HG03064 (cell line): ENCODE data around the gene HOXA5.

Experiments used
- ATAC-seq: cut with Tn5 transposase; IDR thresholded peaks from one replicate; pipeline ENCODE4 v1.9.1; 2021; ENCODE audit warnings: low read depth; ENCODE audit not compliant: unreplicated experiment

HOXA5 gene

DNA sequence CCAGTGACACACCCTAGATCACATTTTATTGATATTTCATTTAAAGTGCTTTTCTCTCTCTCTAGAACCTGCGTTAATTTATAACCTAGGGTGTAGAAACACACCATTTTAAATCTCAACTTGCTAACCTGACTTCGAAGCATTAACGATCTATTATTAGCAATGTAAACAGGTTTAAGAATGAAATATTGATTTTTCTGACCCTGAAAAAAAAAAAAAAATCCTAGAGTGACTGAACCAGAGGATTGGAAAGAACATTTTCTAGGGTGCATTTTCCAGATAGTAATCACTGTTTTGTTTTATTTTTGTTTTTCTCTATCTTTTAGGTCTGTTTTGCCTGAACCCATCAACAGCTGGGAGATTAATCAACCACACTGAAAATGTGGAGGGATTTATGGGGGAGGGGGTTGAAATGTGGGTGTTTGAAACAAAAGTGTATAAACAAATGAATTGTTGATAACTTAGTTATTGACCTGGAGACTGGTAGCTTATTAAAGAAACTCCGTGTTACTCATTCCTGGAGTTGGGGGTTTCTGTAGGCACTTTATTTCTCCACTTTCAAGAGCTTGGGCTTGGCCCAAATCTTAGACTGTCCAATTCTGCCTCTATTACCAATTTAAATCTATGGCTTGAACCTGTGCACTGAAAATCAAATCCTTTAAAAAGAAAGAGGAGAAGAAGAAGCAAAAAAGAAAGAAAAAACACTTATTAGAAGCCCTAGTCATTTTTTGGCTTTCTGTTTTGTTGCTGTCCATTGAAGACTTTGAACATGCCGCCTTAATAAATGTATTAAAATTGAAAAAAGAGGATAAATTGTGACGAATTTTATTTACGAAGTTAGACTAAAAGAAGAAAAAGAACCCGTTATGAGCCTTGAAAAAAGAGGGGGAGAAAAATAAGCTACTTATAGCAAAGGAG lies 43.8 kb downstream of the HOXA5 start:
- ATAC-seq: no peak

DNA sequence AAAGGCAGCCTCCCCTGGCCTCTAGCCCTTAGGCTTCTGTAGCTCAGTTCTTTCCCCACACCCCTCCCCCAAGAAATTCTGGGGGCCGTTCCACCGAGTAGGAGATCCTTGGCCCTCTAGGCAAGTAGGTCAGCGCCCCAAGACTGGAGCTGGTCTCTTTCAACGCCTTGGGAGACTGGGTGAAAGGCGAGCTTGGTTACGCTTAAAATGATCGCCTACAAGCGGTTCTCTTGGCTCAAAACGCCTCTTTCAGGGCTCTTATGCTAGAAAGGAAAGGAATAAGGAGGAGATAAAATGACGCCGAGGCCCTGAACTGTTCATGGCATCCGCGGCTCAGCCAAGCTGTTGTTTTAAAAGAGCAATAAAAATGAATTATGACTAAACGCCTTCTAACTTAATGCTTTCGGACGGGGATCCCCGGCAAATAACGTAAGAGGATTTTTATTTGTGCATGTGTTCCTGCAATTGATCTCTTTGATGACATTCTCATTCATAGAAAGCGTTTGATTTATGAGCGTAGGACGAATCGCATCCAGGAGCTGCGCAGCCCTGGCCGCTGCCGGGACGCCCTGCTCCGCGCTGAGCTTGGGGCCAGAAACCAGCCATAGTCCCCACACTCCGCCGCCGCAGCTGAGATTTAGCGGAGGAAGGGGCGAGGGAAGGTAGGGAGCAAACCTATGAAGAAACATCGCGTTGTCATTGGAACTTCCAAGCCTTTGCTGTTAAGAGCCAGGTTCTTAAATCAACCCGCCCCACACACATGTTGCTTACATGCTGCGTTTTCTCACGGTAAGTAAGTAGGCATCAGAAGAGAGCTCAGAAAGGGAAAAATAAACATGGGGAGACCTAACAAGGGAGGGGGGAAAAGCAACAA lies 44.7 kb downstream of the HOXA5 start:
- no peak for ATAC-seq

DNA sequence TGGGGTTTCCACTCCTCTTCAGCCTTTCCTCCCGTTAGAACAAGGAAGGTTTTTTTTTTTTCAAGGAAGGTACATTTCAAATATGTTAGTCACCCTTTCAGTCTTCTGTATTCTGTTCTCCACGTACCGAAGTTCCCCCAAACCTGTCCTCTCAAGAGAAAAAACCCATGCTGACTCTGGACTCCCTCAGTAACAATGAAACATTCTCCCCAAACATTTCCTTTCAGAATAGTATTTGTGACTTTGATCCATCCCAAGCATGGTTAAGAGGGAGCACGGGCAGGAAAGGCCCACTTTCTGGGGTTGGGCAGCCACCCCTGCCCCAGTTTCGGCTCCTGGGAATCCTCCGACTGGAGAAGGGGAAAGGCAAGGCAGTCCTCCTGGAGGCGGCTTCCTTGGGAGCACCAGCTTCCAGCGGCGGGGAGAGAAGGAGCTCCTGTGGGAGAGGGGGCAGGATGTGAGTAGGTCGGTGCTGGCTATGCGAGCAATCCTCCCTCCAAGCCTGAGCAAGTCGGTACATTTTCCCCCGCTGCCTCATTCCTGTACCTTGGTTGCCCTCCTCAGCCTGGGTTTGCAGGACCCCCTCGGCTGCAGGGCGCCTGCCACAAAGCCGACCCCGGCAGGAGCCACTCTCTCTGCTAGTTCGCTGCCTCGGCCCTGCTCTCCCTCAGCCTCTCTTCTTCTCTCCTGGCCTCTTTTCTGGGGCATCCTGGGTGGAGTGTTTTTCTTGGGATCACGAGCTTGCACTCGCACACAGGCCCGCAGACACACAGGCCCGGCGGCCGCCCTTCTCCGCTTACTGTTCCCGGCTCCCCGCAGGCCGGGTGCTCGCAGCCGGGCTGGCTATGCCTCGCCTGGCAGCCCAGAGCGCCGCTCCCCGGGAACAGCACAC lies 45.5 kb downstream of the HOXA5 start:
- no peak for ATAC-seq

DNA sequence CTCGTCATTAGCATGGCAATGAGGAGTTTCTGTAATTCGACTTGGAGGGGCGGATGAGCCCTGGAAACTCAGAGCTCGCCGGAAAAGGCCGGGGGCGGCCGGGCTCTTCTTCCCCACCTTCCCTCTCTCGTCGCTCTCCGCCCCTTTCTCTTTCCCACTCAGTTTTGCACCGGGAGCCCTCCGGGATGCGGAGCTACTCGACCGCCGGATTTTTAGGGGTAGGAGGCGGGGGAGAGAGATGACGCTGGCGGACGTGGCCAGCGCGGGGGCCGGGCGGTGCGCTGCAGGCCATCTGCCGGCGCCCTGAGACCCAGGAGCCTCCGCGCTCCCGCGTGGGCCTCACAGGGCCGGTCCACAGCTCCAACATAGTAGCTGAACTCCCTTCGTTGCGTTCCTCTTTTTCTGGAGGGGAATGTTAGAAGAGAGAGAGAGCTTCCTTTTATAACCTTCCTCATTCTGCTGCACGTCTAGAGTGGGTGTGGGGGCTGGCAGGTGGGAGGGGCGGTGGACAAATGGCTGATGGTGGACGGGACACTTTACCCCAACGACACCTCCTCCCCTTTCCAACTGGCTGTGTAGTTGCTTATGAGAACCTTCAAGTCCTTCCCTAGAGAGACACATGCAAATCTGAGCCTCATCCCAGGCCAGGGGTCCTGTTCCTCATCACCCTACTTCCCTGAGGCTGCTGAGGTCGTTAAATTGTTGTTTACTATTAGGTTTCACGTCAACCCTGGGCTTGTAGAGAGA lies 46.5 kb downstream of the HOXA5 start:
- ATAC-seq: no peak

DNA sequence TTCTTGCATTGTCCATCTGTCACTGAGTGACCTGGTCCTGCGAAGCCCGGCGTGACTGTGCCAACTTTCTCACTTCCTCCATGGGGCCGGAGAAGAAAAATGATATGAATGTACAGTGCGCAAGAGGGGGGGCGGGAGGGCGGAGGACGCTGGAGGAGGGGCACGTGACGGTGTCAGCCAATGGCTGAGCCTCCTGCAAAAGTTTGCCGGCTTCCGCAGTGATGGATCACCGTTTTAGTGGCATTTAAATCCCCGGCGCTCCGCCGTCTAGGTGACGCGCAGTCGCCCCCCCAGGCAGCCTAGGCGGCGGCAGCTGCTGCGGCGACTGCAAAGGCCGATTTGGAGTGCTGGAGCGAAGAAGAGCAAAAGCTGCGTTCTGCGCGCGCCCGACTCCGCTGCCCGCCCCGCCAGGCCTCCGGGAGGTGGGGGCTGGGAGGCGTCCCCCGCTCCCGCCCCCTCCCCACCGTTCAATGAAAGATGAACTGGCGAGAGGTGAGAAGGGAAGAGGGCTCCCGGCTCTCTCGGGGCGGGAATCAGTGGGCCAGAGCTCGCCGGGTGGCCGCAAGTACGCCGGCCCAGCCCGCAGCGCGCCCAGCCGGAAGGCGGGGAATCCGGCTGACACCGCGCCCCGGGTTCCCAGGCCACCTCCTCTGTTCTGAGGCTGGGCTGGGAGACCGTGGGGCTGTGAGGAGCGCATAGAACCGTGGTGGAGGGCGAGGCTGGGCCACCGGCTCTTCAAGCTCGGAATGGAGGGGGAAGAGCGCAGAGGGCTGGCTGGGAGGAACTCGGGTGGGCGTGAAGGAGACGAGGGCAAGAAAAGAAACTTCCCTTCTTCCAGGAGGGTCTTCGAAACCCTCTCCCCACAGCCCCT lies 47.3 kb downstream of the HOXA5 start, which contains the start of gene HOXA1:
TSS of gene HOXA1 (minus strand) at position 104 of the 871 bp plus-strand sequence. CDS start at position 16, 88 bp downstream.
- peak; percentile 86 for ATAC-seq

DNA sequence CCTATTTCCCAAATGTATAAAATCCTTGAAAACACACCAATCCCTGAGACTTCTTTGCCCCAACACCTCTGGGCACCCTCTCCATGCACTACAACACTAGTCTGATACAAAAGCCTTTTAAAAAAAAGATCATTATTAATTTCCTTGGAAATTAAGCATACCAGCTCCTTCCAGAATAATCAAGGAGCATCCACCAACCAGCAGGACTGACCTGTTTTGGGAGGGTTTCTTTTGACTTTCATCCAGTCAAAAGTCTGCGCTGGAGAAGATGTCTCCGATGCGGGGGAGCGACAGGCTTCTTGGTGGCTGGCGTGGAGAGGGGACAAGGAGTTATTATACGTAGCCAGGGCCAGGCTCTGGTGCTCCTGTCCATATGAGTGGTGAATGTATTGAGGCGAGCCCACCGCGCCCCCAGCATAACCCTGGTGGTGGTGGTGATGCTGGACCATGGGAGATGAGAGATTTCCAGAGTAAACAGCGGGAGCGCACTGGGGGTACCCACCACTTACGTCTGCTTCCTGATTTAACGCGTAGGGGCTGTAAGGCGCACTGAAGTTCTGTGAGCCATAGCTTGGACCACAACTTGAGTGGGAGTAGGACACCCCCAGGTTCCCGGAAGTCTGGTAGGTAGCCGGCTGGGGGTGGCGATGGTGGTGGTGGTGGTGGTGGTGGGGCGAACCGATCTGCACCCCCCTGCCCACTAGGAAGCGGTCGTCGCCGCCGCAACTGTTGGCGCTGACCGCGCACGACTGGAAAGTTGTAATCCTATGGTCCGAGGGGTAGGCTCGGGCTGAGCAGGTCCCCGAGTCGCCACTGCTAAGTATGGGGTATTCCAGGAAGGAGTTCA lies 48.2 kb downstream of the HOXA5 start:
- ATAC-seq: no peak

DNA sequence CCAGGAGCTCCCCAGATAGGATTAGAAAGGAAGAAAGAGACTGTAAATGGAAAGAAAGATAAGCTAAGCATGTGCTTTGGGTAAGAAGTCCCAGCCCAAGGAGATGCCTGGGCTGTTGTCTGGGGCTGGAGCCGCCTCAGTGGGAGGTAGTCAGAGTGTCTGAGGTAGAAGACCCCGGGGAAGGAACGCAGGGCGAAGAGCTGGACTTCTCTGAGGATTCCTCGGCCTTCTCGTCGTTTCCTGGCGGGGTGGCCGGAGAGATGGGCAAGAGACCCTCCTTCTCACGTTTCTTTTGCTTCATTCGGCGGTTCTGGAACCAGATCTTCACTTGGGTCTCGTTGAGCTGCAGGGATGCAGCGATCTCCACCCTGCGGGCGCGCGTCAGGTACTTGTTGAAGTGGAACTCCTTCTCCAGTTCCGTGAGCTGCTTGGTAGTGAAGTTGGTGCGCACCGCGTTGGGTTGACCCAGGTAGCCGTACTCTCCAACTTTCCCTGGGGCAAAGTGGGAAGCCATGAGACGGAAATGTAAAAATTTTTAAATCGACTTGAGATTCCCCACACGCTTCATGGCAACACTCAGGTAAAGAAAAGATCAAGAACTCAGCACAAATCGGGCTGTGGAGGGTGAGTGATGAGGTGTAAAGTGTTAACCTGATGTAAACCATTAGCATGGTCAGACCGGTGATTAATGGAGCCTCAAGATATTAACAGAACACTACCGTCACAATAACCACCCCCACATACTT lies 49.0 kb downstream of the HOXA5 start:
- ATAC-seq: no peak

DNA sequence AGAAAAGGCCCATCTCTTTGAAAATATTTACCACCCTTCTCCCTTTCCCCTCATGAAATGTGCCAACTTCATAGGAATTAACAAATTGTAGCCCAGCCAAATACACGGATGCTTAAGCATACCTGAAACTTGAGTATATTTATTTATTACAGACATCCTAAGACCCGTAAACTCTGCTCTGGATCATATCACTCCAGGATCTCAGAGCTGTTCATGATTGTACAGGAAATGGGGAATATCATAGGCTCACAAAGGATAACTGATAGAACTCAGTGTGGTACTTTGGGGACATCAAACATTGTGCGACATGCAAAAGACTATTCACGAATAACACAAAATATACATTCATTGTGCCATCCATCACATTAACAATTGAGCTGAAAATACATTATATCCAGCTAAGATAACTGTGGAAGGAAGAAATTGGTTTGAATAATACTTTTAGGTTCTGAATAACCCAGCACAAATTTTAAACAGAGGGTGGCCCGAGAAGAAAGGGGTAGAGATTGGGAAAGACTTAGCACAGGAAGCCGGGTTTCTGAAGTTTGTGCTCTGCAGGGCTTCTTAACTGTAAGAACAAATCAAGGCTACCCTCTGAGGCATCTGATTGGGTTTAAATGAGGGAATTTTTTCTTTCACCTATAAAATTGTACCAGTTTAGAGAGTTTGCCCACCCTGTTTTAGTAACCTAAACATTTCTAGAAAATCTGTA lies 50.1 kb downstream of the HOXA5 start:
- no peak for ATAC-seq

DNA sequence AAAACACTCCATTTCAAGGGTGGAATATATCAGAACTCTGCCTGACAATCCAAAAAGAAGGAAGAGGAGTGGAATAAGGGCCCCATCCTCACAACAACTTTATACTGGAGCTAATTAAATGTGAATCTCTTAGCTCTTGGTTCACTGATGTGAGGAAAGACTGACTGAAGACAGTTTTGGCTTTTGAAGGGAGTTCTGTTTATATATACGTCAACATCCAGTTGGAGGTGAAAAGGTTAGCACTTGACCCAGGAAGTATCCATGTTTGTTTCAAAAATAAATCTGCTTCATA lies 50.7 kb downstream of the HOXA5 start:
- no peak for ATAC-seq

DNA sequence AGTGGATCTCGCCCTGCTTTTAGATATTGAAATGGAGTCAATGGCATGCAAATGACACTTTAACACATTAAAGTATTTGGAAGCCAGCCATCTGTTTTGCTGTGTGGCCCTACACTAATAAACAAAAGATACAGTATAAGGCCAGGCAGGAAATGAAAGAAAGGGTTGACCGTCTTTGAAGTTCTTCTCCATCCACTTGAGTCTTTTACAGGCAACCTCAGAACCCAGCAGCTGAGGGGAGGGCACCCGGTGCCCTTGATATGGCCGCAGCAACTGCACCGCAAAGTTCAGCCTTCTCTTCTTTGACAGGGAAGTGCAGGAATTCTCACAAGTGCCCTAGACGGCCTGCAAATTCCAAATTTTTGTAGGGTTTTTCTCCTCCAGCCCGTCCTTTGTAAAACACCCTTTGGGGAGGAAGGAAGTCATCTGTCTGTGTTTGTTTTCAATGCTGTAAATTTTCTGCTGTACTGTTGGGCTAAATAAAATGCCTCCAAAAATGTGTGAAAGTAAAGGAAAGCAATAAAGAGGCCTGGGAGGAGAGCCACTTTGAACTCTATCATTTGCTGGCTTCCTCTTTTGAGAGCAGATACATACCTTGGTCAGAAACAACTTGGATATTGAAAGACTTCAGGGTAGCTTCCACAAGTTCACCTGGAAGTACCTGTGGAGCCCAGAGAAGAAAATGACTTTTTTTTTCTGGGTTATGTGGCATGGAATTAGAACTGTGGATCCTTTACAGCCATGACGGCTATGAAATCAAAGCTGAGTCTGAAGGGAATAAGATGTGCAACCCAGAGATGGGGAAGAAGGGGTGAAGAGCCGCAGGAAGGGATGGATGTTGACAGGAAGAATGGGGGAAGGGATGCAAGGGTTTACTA lies 51.3 kb downstream of the HOXA5 start:
- no peak for ATAC-seq

DNA sequence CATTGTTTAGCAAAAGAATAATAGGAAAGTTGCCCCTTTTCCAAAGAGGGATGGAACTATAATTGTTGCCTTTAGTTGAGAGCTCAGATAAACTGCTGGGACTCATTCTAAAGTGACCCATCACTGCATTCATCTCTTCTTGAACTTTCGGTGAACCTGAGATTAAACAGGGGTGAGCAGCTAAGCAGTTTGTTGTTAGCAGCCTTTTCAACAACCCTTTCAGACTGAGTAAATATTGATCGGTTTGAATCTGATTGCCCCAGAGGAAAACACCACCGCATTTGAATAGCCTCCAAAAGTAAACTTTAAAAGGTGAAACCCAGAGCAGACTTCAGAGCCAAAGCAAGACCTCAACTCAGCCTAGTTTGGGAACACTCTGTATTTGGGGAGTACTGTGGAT lies 52.4 kb downstream of the HOXA5 start:
- no peak for ATAC-seq
